Measurements from ENCODE around the gene CSPG4.
"Not testable (repeated sequence)": the region's sequence is repeated elsewhere in the genome, so short reads cannot be mapped to it uniquely, and the experiment has no call there.

The CSPG4 gene

GRCh38 chr15:75683646-75684312, 28.9 kb downstream of the CSPG4 start:
- TF ChIP-seq CTCF (IDR thresholded peaks at IDR 0.05; ENCODE audit: low read length), result peak; percentile 65
- H3K9me3 ChIP-seq (ENCODE audit: low read length); H3K4me2 ChIP-seq (ENCODE audit: low read length); H3F3A ChIP-seq (ENCODE audit: insufficient read depth, low read length); H3K27ac ChIP-seq (ENCODE audit: low read depth, low read length, poor library complexity, severe bottlenecking); H3K4me3 ChIP-seq (ENCODE audit: low read depth, low read length, poor library complexity, severe bottlenecking); H3K36me3 ChIP-seq (ENCODE audit: insufficient read depth, low read length); H3K79me2 ChIP-seq (ENCODE audit: insufficient read depth, low read length); H2AFZ ChIP-seq (ENCODE audit: low read length); H3K9me2 ChIP-seq (ENCODE audit: low read depth, low read length); H3K27me3 ChIP-seq (ENCODE audit: insufficient read depth, low read length); H3K9ac ChIP-seq (ENCODE audit: low read length); H4K20me1 ChIP-seq (ENCODE audit: insufficient read depth, low read length); H3K4me1 ChIP-seq (ENCODE audit: insufficient read depth, low read length, severe bottlenecking): not testable (repeated sequence)

GRCh38 chr15:75682181-75683135, 30.2 kb downstream of the CSPG4 start:
- TF ChIP-seq EZH2 (IDR thresholded peaks at IDR 0.05; ENCODE audit: borderline replicate concordance, low read length) (no peak), CTCF (IDR thresholded peaks at IDR 0.05; ENCODE audit: low read length) (no peak)
- no peaks in the 10 kb centered on the region for H3K9me2 ChIP-seq (ENCODE audit: low read depth, low read length)
- no peaks in the 10 kb centered on the region for H3K36me3 ChIP-seq (ENCODE audit: insufficient read depth, low read length)
- no peak overlapping the region for H3K4me3 ChIP-seq (ENCODE audit: low read depth, low read length, poor library complexity, severe bottlenecking)
- H3K4me2 ChIP-seq (ENCODE audit: low read length), result no peak overlapping the region
- H3K79me2 ChIP-seq (ENCODE audit: insufficient read depth, low read length), result no peaks in the 10 kb centered on the region
- no peaks in the 10 kb centered on the region for H3K9me3 ChIP-seq (ENCODE audit: low read length)
- no peak overlapping the region for H3K27ac ChIP-seq (ENCODE audit: low read depth, low read length, poor library complexity, severe bottlenecking)
- H3F3A ChIP-seq (ENCODE audit: insufficient read depth, low read length), result no peaks in the 10 kb centered on the region
- H4K20me1 ChIP-seq (ENCODE audit: insufficient read depth, low read length), result no peaks in the 10 kb centered on the region
- H2AFZ ChIP-seq (ENCODE audit: low read length), result no peak overlapping the region
- no peaks in the 10 kb centered on the region for H3K4me1 ChIP-seq (ENCODE audit: insufficient read depth, low read length, severe bottlenecking)
- no peaks in the 10 kb centered on the region for H3K27me3 ChIP-seq (ENCODE audit: insufficient read depth, low read length)
- H3K9ac ChIP-seq (ENCODE audit: low read length), result no peak overlapping the region

- H3K36me3 ChIP-seq (ENCODE audit: insufficient read depth, low read length), result no peaks in the 10 kb centered on the region
- no peak overlapping the region for H3K4me2 ChIP-seq (ENCODE audit: low read length)
- H3K4me1 ChIP-seq (ENCODE audit: insufficient read depth, low read length, severe bottlenecking), result no peaks in the 10 kb centered on the region
- H3K27ac ChIP-seq (ENCODE audit: low read depth, low read length, poor library complexity, severe bottlenecking), result no peak overlapping the region
- H3K9me2 ChIP-seq (ENCODE audit: low read depth, low read length), result no peaks in the 10 kb centered on the region
- no peak overlapping the region for H3K4me3 ChIP-seq (ENCODE audit: low read depth, low read length, poor library complexity, severe bottlenecking)
- no peak overlapping the region for H3K9ac ChIP-seq (ENCODE audit: low read length)
- TF ChIP-seq EZH2 (IDR thresholded peaks at IDR 0.05; ENCODE audit: borderline replicate concordance, low read length) (no peak), CTCF (IDR thresholded peaks at IDR 0.05; ENCODE audit: low read length) (no peak)
- no peak overlapping the region for H2AFZ ChIP-seq (ENCODE audit: low read length)
- H3K27me3 ChIP-seq (ENCODE audit: insufficient read depth, low read length), result no peaks in the 10 kb centered on the region
- H3K79me2 ChIP-seq (ENCODE audit: insufficient read depth, low read length), result no peaks in the 10 kb centered on the region
- H4K20me1 ChIP-seq (ENCODE audit: insufficient read depth, low read length), result no peaks in the 10 kb centered on the region
- H3K9me3 ChIP-seq (ENCODE audit: low read length), result no peaks in the 10 kb centered on the region
- H3F3A ChIP-seq (ENCODE audit: insufficient read depth, low read length), result no peaks in the 10 kb centered on the region
Measured at GRCh38 chr15:75680007-75680789, 32.5 kb downstream of the CSPG4 start.

- H3K9ac ChIP-seq (ENCODE audit: low read length); H4K20me1 ChIP-seq (ENCODE audit: insufficient read depth, low read length); H3K27ac ChIP-seq (ENCODE audit: low read depth, low read length, poor library complexity, severe bottlenecking); H3K4me3 ChIP-seq (ENCODE audit: low read depth, low read length, poor library complexity, severe bottlenecking); H2AFZ ChIP-seq (ENCODE audit: low read length); H3K27me3 ChIP-seq (ENCODE audit: insufficient read depth, low read length); H3K4me1 ChIP-seq (ENCODE audit: insufficient read depth, low read length, severe bottlenecking); H3F3A ChIP-seq (ENCODE audit: insufficient read depth, low read length); H3K9me2 ChIP-seq (ENCODE audit: low read depth, low read length); H3K4me2 ChIP-seq (ENCODE audit: low read length); H3K79me2 ChIP-seq (ENCODE audit: insufficient read depth, low read length); H3K9me3 ChIP-seq (ENCODE audit: low read length); H3K36me3 ChIP-seq (ENCODE audit: insufficient read depth, low read length): not testable (repeated sequence)
Measured at GRCh38 chr15:75678324-75678690, 34.3 kb downstream of the CSPG4 start.

All from OCI-LY1 (cell line).